H1 (cell line): ENCODE data around the gene PPP2R3C.
"Not testable (repeated sequence)": the region's sequence is repeated elsewhere in the genome, so short reads cannot be mapped to it uniquely, and the experiment has no call there.

Experiments
- BACH1 ChIP-seq: IDR thresholded peaks from 2 replicates; pipeline ENCODE4 v1.6.1; 2012; ENCODE audit warnings: low read length, improper control_type of control experiment
- CHD1 ChIP-seq: IDR thresholded peaks from 2 replicates; pipeline ENCODE4 v1.6.1; 2012; ENCODE audit warnings: low read depth, low read length, improper control_type of control experiment
- CREB1 ChIP-seq: IDR thresholded peaks from 2 replicates; pipeline ENCODE4 v1.6.1; 2012; ENCODE audit warnings: inconsistent platforms
- EP300 ChIP-seq, 2 experiments: IDR thresholded peaks; 1 replicate in 1 of 2; 2 replicates in 1 of 2; pipeline ENCODE4 v1.6.1; 2011 to 2012; ENCODE audit warnings: low read depth in 2 of 2, low read length in 2 of 2, mild to moderate bottlenecking in 2 of 2, borderline replicate concordance in 1 of 2, inconsistent platforms in 1 of 2, moderate library complexity in 1 of 2
- HDAC6 ChIP-seq: IDR thresholded peaks from one replicate; pipeline ENCODE4 v1.7.1; 2012; ENCODE audit warnings: low read depth, mild to moderate bottlenecking, inconsistent platforms, low read length, moderate library complexity
- SUZ12 ChIP-seq: fragments of 200-600 bp; sonication (generic); IDR thresholded peaks from 2 replicates; pipeline ENCODE4 v1.6.1; 2012; ENCODE audit warnings: mild to moderate bottlenecking, inconsistent platforms, low read length, moderate library complexity, mixed read lengths
- TAF1 ChIP-seq: IDR thresholded peaks from 2 replicates; pipeline ENCODE4 v1.6.1; 2011; ENCODE audit warnings: mild to moderate bottlenecking, low read depth, low read length
- TEAD4 ChIP-seq: IDR thresholded peaks from 2 replicates; pipeline ENCODE4 v1.6.1; 2012; ENCODE audit warnings: low read depth, low read length, inconsistent platforms, mixed read lengths
- ZNF274 ChIP-seq: IDR thresholded peaks from 2 replicates; pipeline ENCODE4 v1.7.0; 2012; ENCODE audit warnings: low read length, borderline replicate concordance; ENCODE audit errors: extremely low read depth
- TF ChIP-seq, protein P1 (sequence below), 3 experiments: IDR thresholded peaks; 1 replicate in 2 of 3; 2 replicates in 1 of 3; pipeline versions ENCODE4 v1.5.1 to v1.6.1; 2011; ENCODE audit warnings: low read length in 3 of 3, mild to moderate bottlenecking in 3 of 3, inconsistent platforms in 2 of 3, low read depth in 1 of 3, moderate library complexity in 1 of 3; ENCODE audit not compliant: insufficient read depth in 1 of 3; ENCODE audit errors: control extremely low read depth in 1 of 3
- TF ChIP-seq, protein P2 (sequence below): IDR thresholded peaks from 2 replicates; pipeline ENCODE4 v1.6.1; 2011; ENCODE audit warnings: low read length, improper control_type of control experiment

DNA sequence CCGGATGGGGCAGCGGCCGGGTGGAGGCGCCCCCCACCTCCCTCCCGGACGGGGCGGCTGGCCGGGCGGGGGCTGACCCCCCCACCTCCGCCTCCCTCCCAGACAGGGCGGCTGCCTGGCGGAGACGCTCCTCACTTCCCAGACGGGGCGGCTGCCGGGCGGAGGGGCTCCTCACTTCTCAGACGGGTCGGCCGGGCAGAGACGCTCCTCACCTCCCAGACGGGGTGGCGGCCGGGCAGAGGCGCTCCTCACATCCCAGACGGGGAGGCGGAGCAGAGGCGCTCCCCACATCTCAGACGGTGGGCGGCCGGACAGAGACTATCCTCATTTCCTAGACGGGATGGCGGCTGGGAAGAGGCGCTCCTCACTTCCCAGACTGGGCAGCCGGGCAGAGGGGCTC, 30.7 kb upstream of the PPP2R3C start:
- TF ChIP-seq, protein P1, sequence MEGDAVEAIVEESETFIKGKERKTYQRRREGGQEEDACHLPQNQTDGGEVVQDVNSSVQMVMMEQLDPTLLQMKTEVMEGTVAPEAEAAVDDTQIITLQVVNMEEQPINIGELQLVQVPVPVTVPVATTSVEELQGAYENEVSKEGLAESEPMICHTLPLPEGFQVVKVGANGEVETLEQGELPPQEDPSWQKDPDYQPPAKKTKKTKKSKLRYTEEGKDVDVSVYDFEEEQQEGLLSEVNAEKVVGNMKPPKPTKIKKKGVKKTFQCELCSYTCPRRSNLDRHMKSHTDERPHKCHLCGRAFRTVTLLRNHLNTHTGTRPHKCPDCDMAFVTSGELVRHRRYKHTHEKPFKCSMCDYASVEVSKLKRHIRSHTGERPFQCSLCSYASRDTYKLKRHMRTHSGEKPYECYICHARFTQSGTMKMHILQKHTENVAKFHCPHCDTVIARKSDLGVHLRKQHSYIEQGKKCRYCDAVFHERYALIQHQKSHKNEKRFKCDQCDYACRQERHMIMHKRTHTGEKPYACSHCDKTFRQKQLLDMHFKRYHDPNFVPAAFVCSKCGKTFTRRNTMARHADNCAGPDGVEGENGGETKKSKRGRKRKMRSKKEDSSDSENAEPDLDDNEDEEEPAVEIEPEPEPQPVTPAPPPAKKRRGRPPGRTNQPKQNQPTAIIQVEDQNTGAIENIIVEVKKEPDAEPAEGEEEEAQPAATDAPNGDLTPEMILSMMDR (IDR thresholded peaks at IDR 0.05; ENCODE audit: control extremely low read depth in 1 of 3, insufficient read depth in 1 of 3, low read depth in 1 of 3, low read length in 3 of 3) = not testable (repeated sequence)
- not testable (repeated sequence) for TF ChIP-seq TEAD4; EP300 (IDR thresholded peaks at IDR 0.05; ENCODE audit: borderline replicate concordance in 1 of 2, low read depth in 2 of 2, low read length in 2 of 2); TAF1; BACH1; ZNF274; SUZ12; CHD1; CREB1; HDAC6
- TF ChIP-seq, protein P2, sequence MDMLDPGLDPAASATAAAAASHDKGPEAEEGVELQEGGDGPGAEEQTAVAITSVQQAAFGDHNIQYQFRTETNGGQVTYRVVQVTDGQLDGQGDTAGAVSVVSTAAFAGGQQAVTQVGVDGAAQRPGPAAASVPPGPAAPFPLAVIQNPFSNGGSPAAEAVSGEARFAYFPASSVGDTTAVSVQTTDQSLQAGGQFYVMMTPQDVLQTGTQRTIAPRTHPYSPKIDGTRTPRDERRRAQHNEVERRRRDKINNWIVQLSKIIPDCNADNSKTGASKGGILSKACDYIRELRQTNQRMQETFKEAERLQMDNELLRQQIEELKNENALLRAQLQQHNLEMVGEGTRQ = not testable (repeated sequence)
